Raji (cell line): ENCODE data around the gene LRRC46.

ENCODE experiments used
- POLR2A ChIP-seq: IDR thresholded peaks from 2 replicates; pipeline ENCODE4 v1.6.1; 2011; ENCODE audit warnings: low read depth, low read length, control low read depth; ENCODE audit not compliant: insufficient read depth

Gene LRRC46, protein sequence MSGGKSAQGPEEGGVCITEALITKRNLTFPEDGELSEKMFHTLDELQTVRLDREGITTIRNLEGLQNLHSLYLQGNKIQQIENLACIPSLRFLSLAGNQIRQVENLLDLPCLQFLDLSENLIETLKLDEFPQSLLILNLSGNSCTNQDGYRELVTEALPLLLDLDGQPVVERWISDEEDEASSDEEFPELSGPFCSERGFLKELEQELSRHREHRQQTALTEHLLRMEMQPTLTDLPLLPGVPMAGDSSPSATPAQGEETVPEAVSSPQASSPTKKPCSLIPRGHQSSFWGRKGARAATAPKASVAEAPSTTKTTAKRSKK

GRCh38 chr17:47831003-47831933 lies at the start of gene LRRC46, which contains the start of gene MRPL10:
TSS of gene LRRC46 (plus strand) at chr17:47831670. CDS start at chr17:47831990, 320 bp downstream.
TSS of gene MRPL10 (minus strand) at chr17:47831541. CDS start at chr17:47831511, 30 bp downstream.
- peak; percentile 99 for TF ChIP-seq POLR2A

GRCh38 chr17:47785538-47786123 lies 45.8 kb upstream of the LRRC46 start:
- no peak for TF ChIP-seq POLR2A

DNA sequence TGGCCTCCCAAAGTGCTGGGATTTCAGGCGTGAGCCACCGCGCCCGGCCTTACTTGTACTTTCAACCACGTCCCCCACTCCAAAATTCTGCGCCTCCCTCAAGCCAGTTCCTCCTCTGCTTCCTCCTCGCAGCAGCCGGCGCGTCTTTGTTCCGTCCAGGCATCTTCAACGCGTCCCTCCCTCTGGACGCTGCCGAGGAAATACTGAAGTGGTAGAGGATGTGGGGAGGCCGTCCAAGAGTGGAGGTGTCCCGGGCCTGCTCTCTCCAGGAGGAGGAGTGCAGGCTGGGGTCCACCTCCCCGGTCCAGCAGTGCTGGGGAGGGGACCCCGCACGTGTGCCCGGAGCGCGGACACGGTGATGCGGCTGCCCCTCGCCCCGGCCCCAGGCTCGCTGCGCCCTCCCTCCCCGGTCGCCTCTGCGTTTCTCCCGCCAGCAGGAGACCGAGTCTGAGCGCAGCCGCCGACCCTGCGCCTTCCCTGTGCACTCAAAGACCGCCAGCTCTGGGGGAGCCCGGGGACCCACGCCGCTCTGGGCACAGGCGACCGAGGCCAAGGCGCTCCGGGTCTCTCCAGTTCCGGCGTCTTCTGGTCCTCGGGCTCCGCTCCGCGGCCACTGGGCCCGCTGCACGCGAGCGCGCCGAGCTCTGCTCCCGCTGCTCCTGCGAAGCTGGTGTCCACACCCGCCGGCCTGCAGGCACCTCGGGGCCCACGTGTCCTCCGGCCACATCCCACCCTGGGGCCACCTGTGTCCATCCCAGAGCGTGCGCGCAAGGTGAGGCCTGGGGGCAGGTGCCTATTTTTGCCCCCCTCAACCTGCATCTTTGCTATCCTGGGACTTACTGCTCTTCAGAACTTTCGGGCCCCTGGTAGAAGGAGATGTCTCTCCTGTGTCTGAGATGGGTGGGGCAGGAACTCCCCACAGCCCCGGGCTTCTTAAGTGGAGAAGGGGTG lies 41.6 kb upstream of the LRRC46 start:
- TF ChIP-seq POLR2A = no peak

GRCh38 chr17:47791025-47791424 lies 40.4 kb upstream of the LRRC46 start:
- TF ChIP-seq POLR2A = no peak

GRCh38 chr17:47792457-47792856 lies 39.0 kb upstream of the LRRC46 start:
- TF ChIP-seq POLR2A = no peak

DNA sequence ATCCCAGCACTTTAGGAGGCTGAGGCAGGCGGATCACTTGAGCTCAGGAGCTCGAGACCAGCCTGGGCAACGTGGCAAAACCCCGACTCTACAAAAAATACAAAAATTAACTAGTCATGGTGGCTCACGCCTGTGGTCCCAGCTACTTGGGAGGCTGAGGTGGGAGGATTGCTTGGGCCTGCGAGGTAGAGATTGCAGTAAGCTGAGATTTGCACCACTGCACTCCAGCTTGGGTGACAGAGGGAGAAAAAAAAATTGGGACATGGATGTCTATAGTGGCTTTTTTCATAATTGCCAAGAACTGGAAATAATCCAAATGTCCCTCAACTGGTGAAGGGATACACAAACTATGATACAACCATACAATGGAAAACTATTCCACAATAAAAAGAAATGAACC lies 38.5 kb upstream of the LRRC46 start:
- TF ChIP-seq POLR2A = no peak

DNA sequence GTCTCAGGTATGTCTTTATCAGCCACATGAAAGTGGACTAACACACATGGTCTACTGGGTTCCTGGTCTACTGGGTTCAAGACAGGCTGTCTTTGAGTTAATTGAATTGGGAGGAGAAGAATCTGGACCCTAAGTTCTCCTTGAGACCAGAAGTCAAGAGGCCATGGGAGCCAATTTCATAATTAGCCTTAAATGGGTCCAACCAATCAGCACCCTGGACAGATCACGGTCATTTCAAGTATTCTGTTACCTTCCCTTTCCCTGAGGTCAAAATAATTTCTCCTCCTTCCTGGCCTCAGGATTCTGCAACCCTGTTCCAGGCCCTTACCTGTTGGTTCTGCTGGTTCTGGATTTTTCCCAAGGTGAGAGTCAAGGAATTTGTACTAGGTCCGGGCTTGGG lies 33.7 kb upstream of the LRRC46 start:
- TF ChIP-seq POLR2A = no peak

DNA sequence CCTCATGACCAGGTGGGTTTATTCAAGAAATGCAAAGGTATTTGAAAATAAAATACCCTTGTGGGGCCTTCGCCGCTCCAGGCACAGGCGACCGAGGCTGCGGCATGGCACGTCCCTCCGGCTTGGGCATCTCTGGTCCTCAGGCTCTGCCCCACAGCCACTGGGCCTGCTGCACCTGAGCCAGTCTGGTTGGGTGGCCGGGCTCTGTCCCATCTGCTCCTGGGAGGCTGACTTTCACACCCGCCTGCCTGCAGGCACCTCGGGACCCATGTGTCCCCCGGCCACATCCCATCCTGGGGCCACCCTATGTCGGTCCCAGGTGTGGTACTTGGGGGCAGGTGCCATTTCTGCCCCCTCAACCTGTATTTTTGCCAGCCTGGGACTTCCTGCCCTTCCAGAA lies 30.8 kb upstream of the LRRC46 start:
- TF ChIP-seq POLR2A = no peak

DNA sequence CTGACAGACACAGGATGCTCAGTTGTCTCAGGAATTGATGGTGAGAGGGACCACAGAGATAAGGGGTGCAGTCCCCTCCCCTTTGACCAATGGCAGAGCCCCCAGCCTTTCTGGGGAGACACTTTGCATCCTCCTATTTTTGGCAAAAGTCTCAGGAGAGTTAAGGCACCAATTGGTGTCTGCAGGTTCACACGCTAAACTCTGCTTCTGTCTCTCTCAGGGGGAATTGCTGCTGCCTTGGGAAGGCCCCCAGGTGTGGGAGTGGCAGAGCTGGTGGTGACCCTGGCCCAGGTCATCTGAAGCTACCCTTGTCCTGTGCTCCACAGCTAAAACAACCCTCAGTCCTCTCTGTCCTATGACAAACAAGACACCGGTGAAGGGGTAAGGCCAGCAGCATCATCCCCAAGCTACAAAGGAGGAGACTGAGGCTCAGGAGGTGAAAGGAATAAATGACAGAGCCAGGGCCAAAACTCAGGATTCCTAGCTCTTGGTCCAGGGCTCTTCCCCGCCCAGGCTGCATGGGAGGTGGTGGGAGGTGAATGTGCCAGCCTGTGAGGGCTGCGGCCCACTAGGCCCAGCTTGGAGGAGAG lies 30.2 kb upstream of the LRRC46 start:
- TF ChIP-seq POLR2A = no peak

DNA sequence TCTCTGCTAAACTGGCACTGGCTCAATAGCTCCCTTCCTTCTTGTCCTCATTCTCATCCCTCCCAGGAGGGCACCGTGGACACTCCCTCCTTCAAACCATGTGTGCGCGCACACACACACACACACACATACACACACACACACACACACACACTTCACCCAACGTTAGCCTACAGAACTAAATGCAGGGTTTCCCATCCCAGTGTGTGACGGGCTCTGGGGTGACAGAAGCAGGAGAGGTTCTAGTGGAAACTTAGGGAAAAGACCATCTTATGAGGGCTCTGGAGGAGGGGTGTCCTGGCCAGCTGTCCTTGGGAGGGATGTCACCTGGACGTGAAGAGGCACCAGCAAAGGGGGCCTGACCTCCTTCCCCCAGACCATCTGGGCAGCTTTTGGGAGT lies 29.6 kb upstream of the LRRC46 start:
- no peak for TF ChIP-seq POLR2A

DNA sequence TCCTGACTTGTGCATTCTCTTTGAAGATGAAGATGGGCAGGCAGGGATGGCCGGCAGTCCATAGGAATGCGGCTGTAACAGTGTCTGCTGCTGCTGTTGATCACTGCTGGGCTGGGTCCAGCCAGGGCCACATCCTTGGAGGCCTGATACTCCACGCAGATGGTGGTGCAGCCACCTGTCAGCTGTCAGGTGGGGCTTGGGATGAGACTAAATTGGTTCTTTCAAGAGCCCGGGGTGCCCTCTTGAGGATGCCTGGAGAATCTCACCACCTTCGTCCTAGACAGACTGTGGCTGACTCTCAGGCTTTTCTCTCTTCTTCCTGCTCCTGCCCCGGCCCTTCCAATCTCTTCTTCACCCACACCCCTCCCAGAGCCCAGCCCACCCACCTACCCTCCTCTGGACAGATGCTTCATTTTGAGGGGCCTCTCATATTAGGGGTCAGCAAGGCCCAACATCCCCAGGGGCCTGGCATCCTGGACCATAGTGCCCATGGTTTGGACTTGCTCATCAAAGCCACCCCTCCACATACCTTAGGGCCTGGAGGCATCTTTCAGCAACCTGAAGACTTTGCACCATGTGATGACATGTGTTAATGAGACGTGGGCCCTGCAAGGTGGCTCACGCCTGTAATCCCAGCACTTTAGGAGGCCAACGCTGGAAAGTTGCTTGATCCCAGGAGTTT lies 29.0 kb upstream of the LRRC46 start:
- TF ChIP-seq POLR2A = no peak

DNA sequence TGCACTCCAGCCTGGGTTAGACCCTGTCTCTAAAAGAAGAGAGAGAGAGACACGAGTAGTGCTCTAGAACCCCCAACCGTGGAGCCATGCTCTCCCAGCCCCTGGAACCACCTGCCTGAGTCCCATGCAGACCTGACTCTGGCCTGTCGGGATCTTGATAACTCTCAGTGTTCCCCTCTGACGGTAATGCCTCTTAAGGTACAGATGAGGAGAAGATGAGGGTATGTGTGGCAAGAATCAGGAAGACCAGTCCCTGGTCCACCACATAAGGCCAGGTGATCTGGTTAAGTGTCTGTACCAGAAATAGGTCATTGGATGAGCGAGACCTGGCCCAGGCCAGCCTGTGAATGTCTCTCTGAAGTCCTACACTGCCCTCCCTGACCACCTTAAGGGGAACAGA lies 28.3 kb upstream of the LRRC46 start:
- no peak for TF ChIP-seq POLR2A

- TF ChIP-seq POLR2A = no peak
Observed at GRCh38 chr17:47803751-47804150, 27.7 kb upstream of the LRRC46 start.

DNA sequence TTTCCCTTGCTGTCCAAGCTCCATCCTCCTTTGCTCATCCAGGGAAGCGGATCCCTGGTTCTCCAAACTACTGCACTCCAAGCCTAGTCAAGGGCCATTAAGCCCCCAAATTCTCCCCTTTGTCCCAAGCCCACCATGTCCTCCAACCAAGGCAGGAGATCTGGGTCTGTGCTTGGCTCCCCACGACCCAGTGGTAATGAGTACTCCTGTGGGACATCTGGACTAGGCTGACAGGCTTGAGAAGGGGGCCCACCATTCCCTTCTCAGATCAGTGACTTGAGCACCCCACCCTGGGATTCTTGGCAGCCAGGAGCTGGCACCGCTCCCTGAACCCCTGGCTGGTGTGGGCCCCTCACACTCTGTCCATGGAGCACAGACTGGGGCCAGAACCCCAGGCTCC lies 27.0 kb upstream of the LRRC46 start:
- no peak for TF ChIP-seq POLR2A
